Neural progenitor cell (in vitro differentiated cells): ENCODE data around the gene MYO10. TPM values are rescaled to one million over a fixed set of nuclear protein-coding genes. Genes with fewer than 3 reads are reported as not detected.
"Not testable (repeated sequence)": the region's sequence is repeated elsewhere in the genome, so short reads cannot be mapped to it uniquely, and the experiment has no call there.

Experiments used
- DNase-seq: peaks from one replicate; pipeline ENCODE4 v3.0.0-alpha.2; 2016; ENCODE audit warnings: low spot score
- H2AFZ ChIP-seq: fragments of 200-600 bp; sonication (generic); replicated peaks from 2 replicates; pipeline ENCODE4 v1.6.1; 2016; ENCODE audit warnings: antibody characterized with exemption
- H3F3A ChIP-seq: fragments of 200-600 bp; sonication (generic); 2 replicates; pipeline ENCODE4 v1.6.1; 2016; ENCODE audit warnings: antibody characterized with exemption, low read depth
- H3K27ac ChIP-seq: fragments of 200-600 bp; sonication (generic); 2 replicates; pipeline ENCODE4 v1.5.1; 2016; ENCODE audit warnings: mild to moderate bottlenecking
- H3K27me3 ChIP-seq: fragments of 200-600 bp; sonication (generic); 2 replicates; pipeline ENCODE4 v1.6.1; 2016; ENCODE audit warnings: mild to moderate bottlenecking, moderate library complexity
- H3K36me3 ChIP-seq: fragments of 200-600 bp; sonication (generic); 2 replicates; pipeline ENCODE4 v1.5.1; 2016
- H3K4me1 ChIP-seq: fragments of 200-600 bp; sonication (generic); 2 replicates; pipeline ENCODE4 v1.6.1; 2016; ENCODE audit warnings: mixed run types
- H3K4me2 ChIP-seq: fragments of 200-600 bp; sonication (generic); 2 replicates; pipeline ENCODE4 v1.6.1; 2016
- H3K4me3 ChIP-seq: fragments of 200-600 bp; sonication (generic); 2 replicates; pipeline ENCODE4 v1.5.1; 2016
- H3K79me2 ChIP-seq: fragments of 200-600 bp; sonication (generic); 2 replicates; pipeline ENCODE4 v1.6.1; 2016; ENCODE audit warnings: low read depth
- H3K9ac ChIP-seq: fragments of 200-600 bp; sonication (generic); 2 replicates; pipeline ENCODE4 v1.6.1; 2016
- H3K9me3 ChIP-seq: fragments of 200-600 bp; sonication (generic); 2 replicates; pipeline ENCODE4 v1.5.1; 2016; ENCODE audit warnings: low read depth
- H4K20me1 ChIP-seq: fragments of 200-600 bp; sonication (generic); 2 replicates; pipeline ENCODE4 v1.6.1; 2016; ENCODE audit warnings: low read depth
- H3K27ac Mint-ChIP-seq: 3 replicates; pipeline ENCODE4 v1.8.0; 2021; ENCODE audit warnings: mixed read lengths
- H3K27me3 Mint-ChIP-seq: 2 replicates; pipeline ENCODE4 v1.8.0; 2022; ENCODE audit warnings: low read depth, mild to moderate bottlenecking, inconsistent platforms, moderate library complexity, mixed read lengths; ENCODE audit not compliant: insufficient read depth
- H3K36me3 Mint-ChIP-seq: 3 replicates; pipeline ENCODE4 v1.8.0; 2021; ENCODE audit warnings: mixed read lengths
- H3K4me1 Mint-ChIP-seq: 3 replicates; pipeline ENCODE4 v1.8.0; 2021; ENCODE audit warnings: mixed read lengths
- H3K4me3 Mint-ChIP-seq: 3 replicates; pipeline ENCODE4 v1.8.0; 2021; ENCODE audit warnings: mild to moderate bottlenecking, moderate library complexity, mixed read lengths
- H3K9me3 Mint-ChIP-seq: 3 replicates; pipeline ENCODE4 v1.8.0; 2020; ENCODE audit warnings: mixed read lengths
- CTCF ChIP-seq: fragments of 200-600 bp; sonication (generic); IDR thresholded peaks from 2 replicates; pipeline ENCODE4 v1.5.1; 2017; ENCODE audit warnings: antibody characterized with exemption, mild to moderate bottlenecking
- EZH2 ChIP-seq: fragments of 200-600 bp; sonication (generic); IDR thresholded peaks from 2 replicates; pipeline ENCODE4 v1.6.1; 2017; ENCODE audit warnings: antibody characterized with exemption, mild to moderate bottlenecking, moderate library complexity
- EZH2phosphoT487 ChIP-seq: fragments of 200-600 bp; sonication (generic); IDR thresholded peaks from 2 replicates; pipeline ENCODE4 v1.6.1; 2017; ENCODE audit warnings: antibody characterized with exemption
- total RNA-seq: library from RNA; depleted of rRNA; stranded (reverse); fragments of >200 nt; gene quantifications from 2 replicates; pipeline ENCODE4 v1.2.3, GENCODE V29; 2015; ENCODE audit warnings: low replicate concordance

The MYO10 gene
- total RNA-seq, 1 donor from 2014 or later = 39.1 TPM

- H2AFZ ChIP-seq = no peak overlapping the region
- H4K20me1 ChIP-seq = peaks cover 7% of the 10 kb centered on the region
- H3F3A ChIP-seq = peaks cover 62% of the 10 kb centered on the region
- H3K27ac ChIP-seq = peak overlapping the region; percentile 94
- H3K9me3 Mint-ChIP-seq = peaks cover 2% of the 10 kb centered on the region
- H3K27me3 Mint-ChIP-seq = no peaks in the 10 kb centered on the region
- peak overlapping the region; percentile 90 for H3K4me3 Mint-ChIP-seq
- peaks cover 54% of the 10 kb centered on the region for H3K4me1 Mint-ChIP-seq
- H3K4me3 ChIP-seq = no peak overlapping the region
- H3K9me3 ChIP-seq = no peaks in the 10 kb centered on the region
- no peak for DNase-seq
- peak overlapping the region; percentile 97 for H3K27ac Mint-ChIP-seq
- H3K9ac ChIP-seq = no peak overlapping the region
- H3K4me2 ChIP-seq = peak overlapping the region; percentile 75
- H3K36me3 ChIP-seq = no peaks in the 10 kb centered on the region
- H3K79me2 ChIP-seq = peaks cover 24% of the 10 kb centered on the region
- H3K36me3 Mint-ChIP-seq = peaks cover 11% of the 10 kb centered on the region
- TF ChIP-seq CTCF = no peak
- no peak for TF ChIP-seq EZH2phosphoT487
- no peak for TF ChIP-seq EZH2
- peaks cover 39% of the 10 kb centered on the region for H3K4me1 ChIP-seq
- H3K27me3 ChIP-seq = no peaks in the 10 kb centered on the region
Measured at GRCh38 chr5:16742938-16743337, 193.2 kb downstream of the MYO10 start.

GRCh38 chr5:16740811-16741392 lies 195.2 kb downstream of the MYO10 start:
- TF ChIP-seq EZH2 (no peak), CTCF (peak; percentile 19), EZH2phosphoT487 (no peak)
- Histone ChIP-seq H3K4me1 (peaks cover 59% of the 10 kb centered on the region), H3K36me3 (no peaks in the 10 kb centered on the region), H3K9ac (no peak overlapping the region), H2AFZ (no peak overlapping the region), H3K9me3 (no peaks in the 10 kb centered on the region), H3K4me2 (peak overlapping the region; percentile 75), H3K27me3 (no peaks in the 10 kb centered on the region), H3K79me2 (peaks cover 45% of the 10 kb centered on the region), H3K4me3 (peak overlapping the region; percentile 49), H4K20me1 (peaks cover 7% of the 10 kb centered on the region), H3F3A (peaks cover 82% of the 10 kb centered on the region), H3K27ac (peak overlapping the region; percentile 94)
- DNase-seq = peak; percentile 52
- H3K27ac Mint-ChIP-seq = peak overlapping the region; percentile 97
- peaks cover 4% of the 10 kb centered on the region for H3K36me3 Mint-ChIP-seq
- H3K9me3 Mint-ChIP-seq = no peaks in the 10 kb centered on the region
- no peaks in the 10 kb centered on the region for H3K27me3 Mint-ChIP-seq
- H3K4me1 Mint-ChIP-seq = peaks cover 70% of the 10 kb centered on the region
- H3K4me3 Mint-ChIP-seq = peak overlapping the region; percentile 90

GRCh38 chr5:16740066-16740810 lies 195.8 kb downstream of the MYO10 start:
- Mint-ChIP-seq H3K4me1 (peaks cover 76% of the 10 kb centered on the region), H3K27me3 (no peaks in the 10 kb centered on the region), H3K4me3 (peak overlapping the region; percentile 90), H3K9me3 (no peaks in the 10 kb centered on the region), H3K36me3 (peaks cover 2% of the 10 kb centered on the region), H3K27ac (peak overlapping the region; percentile 97)
- Histone ChIP-seq H3K79me2 (peaks cover 51% of the 10 kb centered on the region), H3K4me3 (peak overlapping the region; percentile 49), H2AFZ (no peak overlapping the region), H3K4me1 (peaks cover 66% of the 10 kb centered on the region), H3F3A (peaks cover 86% of the 10 kb centered on the region), H3K27ac (peak overlapping the region; percentile 94), H3K9ac (no peak overlapping the region), H3K36me3 (no peaks in the 10 kb centered on the region), H3K9me3 (no peaks in the 10 kb centered on the region), H3K4me2 (peak overlapping the region; percentile 75), H4K20me1 (peaks cover 7% of the 10 kb centered on the region), H3K27me3 (no peaks in the 10 kb centered on the region)
- peak; percentile 66 for DNase-seq
- TF ChIP-seq EZH2phosphoT487 = no peak
- peak; percentile 3 for TF ChIP-seq CTCF

GRCh38 chr5:16738393-16738792 lies 197.7 kb downstream of the MYO10 start:
- Mint-ChIP-seq H3K4me3 (peak overlapping the region; percentile 83), H3K27ac (peak overlapping the region; percentile 75), H3K4me1 (peaks cover 80% of the 10 kb centered on the region)
- peak overlapping the region; percentile 74 for H3K27ac ChIP-seq
- H3K27me3 ChIP-seq, H3K9ac ChIP-seq, H3K9me3 Mint-ChIP-seq, H4K20me1 ChIP-seq, H3K27me3 Mint-ChIP-seq, H3K9me3 ChIP-seq, H3K36me3 ChIP-seq, H2AFZ ChIP-seq, DNase-seq, H3K36me3 Mint-ChIP-seq: not testable (repeated sequence)
- peak overlapping the region; percentile 78 for H3K4me2 ChIP-seq
- H3K4me1 ChIP-seq = peaks cover 80% of the 10 kb centered on the region
- H3F3A ChIP-seq = peaks cover 97% of the 10 kb centered on the region
- peak overlapping the region; percentile 41 for H3K4me3 ChIP-seq
- peaks cover 70% of the 10 kb centered on the region for H3K79me2 ChIP-seq
